ENCODE measurements around the gene LPP. TPM values are rescaled to one million over a fixed set of nuclear protein-coding genes. Genes with fewer than 3 reads are reported as not detected.

LPP gene
- total RNA-seq, 1 donor from 2014 or later: 1,791 TPM

DNA sequence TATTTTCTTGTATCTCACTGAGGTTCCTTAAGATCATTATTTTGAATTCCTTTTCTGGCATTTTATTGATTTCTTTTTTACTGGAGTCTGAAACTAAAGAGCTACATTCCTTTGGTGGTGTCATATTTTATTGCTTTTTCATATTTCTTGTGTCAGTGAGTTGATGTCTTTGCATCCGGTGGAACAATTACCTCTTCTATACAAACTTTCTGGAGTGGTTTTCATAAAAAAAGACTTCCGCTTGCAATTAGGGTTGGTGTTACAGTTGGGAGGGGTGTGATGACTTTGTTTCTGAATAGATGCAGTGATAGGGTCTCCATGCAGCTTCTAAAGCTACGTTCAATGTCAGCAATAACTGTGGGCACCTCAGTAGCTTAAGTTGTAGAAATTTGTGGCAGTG lies 181.7 kb downstream of the LPP start:
- Histone ChIP-seq H3K4me3 (no peak overlapping the region), H3K4me1 (peaks cover 6 to 39% of the 10 kb centered on the region in 2 donors), H3K27me3 (no peaks in the 10 kb centered on the region), H3K27ac (no peak overlapping the region), H3K9me3 (no peaks in the 10 kb centered on the region), H3K36me3 (no peaks in the 10 kb centered on the region)
- TF ChIP-seq, protein P1, sequence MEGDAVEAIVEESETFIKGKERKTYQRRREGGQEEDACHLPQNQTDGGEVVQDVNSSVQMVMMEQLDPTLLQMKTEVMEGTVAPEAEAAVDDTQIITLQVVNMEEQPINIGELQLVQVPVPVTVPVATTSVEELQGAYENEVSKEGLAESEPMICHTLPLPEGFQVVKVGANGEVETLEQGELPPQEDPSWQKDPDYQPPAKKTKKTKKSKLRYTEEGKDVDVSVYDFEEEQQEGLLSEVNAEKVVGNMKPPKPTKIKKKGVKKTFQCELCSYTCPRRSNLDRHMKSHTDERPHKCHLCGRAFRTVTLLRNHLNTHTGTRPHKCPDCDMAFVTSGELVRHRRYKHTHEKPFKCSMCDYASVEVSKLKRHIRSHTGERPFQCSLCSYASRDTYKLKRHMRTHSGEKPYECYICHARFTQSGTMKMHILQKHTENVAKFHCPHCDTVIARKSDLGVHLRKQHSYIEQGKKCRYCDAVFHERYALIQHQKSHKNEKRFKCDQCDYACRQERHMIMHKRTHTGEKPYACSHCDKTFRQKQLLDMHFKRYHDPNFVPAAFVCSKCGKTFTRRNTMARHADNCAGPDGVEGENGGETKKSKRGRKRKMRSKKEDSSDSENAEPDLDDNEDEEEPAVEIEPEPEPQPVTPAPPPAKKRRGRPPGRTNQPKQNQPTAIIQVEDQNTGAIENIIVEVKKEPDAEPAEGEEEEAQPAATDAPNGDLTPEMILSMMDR (IDR thresholded peaks at IDR 0.05): no peak
- no peak for DNase-seq (ENCODE audit: low spot score in 2 of 2)
- intact Hi-C loops (cut with DNase I): no loop called here

DNA sequence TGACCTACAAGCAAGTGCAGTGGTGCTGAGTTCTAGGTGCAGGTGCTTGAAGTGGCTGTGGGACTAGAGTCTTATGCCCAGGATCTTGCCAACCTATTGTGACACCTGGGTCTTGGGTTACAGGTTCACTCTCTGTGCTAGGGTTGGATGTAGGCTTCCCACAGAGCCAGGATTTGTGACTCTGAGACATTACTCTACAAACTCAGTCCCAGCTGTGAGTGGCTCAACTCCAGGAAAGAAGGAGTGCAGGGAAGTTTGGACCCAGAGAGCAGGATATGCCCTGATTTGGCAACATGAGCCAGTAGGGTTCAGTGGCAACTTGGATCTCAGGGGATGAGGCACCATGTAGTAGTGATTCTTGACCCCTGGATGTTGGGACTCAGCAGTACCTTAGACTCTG lies 182.2 kb downstream of the LPP start:
- Histone ChIP-seq H3K27me3 (no peaks in the 10 kb centered on the region), H3K27ac (peak overlapping the region; percentile 30 to 38), H3K9me3 (no peaks in the 10 kb centered on the region), H3K4me3 (no peak overlapping the region), H3K36me3 (no peaks in the 10 kb centered on the region), H3K4me1 (peaks cover 6 to 41% of the 10 kb centered on the region in 2 donors)
- DNase-seq (ENCODE audit: low spot score in 2 of 2): no peak
- intact Hi-C loops (cut with DNase I): no loop called here
- TF ChIP-seq, protein P1 (IDR thresholded peaks at IDR 0.05): no peak

DNA sequence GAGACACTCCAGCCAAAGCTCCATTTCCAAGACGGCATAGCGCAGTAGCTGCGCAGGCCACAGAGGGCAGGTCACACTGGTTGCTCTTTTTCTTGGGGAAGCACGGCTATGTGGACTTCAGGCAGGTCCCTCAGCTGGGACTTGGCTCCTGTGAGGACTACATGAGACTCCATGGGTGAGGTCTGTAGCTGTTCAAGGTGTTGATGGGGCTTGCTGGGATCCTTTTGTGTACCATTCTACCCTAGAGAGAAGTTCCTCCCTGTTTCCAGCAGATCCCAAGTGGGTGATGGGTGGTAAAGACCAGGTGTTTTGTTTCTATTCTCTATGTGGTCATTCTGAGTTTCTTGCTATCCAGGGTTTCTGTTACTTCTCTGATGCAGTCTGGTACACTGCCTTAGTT lies 183.3 kb downstream of the LPP start:
- H3K36me3 ChIP-seq: no peaks in the 10 kb centered on the region
- intact Hi-C loops (cut with DNase I): no loop called here
- H3K27me3 ChIP-seq: no peaks in the 10 kb centered on the region
- DNase-seq (ENCODE audit: low spot score in 2 of 2): no peak
- H3K4me3 ChIP-seq: no peak overlapping the region
- H3K4me1 ChIP-seq: peaks cover 10 to 46% of the 10 kb centered on the region in 2 donors
- TF ChIP-seq, protein P1 (IDR thresholded peaks at IDR 0.05): no peak
- peak overlapping the region; percentile 30 to 38 for H3K27ac ChIP-seq
- no peaks in the 10 kb centered on the region for H3K9me3 ChIP-seq

DNA sequence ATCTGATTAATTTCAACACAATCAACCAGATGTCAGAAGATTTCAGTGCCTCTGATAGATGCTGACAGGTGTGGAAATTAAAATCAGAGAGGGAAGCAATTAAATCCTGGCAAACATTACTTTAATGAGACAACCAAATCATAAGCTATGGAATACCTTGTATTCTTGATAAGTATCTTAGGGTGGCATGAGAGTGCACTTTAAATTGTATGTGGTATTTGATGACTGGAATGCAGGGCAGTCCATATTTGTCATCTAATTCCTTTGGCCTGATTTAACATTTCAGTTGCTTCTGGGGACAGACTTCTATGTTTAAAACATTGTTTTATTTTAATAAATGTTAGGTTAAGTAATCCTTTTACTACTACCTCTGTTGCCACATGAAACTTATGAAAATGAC lies 184.1 kb downstream of the LPP start:
- TF ChIP-seq, protein P1 (IDR thresholded peaks at IDR 0.05): no peak
- intact Hi-C loops (cut with DNase I): no loop called here
- H3K9me3 ChIP-seq: no peaks in the 10 kb centered on the region
- peaks cover 10 to 51% of the 10 kb centered on the region in 2 donors for H3K4me1 ChIP-seq
- no peaks in the 10 kb centered on the region for H3K27me3 ChIP-seq
- peak overlapping the region in 1 of 2 donors; percentile 38 for H3K27ac ChIP-seq
- H3K36me3 ChIP-seq: no peaks in the 10 kb centered on the region
- DNase-seq (ENCODE audit: low spot score in 2 of 2): no peak
- H3K4me3 ChIP-seq: no peak overlapping the region

DNA sequence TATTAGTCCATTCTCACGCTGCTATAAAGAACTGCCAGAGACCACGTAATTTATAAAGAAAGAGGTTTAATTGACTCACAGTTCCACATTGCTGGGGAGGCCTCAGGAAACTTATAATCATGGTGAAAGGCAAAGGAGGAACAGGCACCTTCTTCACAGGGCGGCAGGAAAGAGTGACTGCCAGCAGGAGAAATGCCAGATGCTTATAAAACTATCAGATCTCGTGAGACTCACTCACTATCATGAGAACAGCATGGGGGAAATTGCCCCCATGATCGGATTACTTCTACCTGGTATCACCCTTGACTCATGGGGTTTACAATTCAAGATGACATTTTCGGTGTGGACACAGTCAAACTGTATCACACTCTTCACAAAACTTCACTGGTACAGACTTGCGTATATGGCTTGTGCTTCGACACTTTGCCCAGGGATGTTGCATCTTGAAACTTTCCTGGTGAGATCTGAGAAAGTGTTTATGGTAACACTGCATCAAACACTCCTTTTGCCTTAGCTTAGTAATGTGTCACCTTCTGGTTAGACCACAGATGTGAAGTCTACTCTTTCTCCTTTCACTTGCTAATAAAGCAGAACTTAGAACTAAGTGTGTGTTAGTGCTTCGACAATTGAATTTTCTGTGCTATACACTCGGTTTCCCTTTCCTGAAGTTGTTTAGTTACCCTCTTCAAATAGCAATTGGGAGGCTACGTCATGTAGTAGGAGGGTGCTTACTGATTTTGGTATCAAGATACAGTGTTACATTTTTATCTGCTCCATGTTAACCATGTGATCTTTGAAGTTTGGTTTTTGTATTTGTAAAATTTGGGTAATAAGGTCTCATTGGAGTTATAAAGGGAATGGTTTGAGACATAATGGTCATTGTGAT lies 185.7 kb downstream of the LPP start:
- peak overlapping the region in 1 of 2 donors; percentile 4 for H3K27ac ChIP-seq
- no peaks in the 10 kb centered on the region for H3K27me3 ChIP-seq
- intact Hi-C loops (cut with DNase I): no loop called here
- no peaks in the 10 kb centered on the region for H3K9me3 ChIP-seq
- H3K4me1 ChIP-seq: peaks cover 10 to 57% of the 10 kb centered on the region in 2 donors
- H3K4me3 ChIP-seq: no peak overlapping the region
- TF ChIP-seq, protein P1 (IDR thresholded peaks at IDR 0.05): no peak
- no peaks in the 10 kb centered on the region for H3K36me3 ChIP-seq
- no peak for DNase-seq (ENCODE audit: low spot score in 2 of 2)
